Liver (tissue), 3 donors: ENCODE results near the gene EPB41L2.

Experiments used
- ATF3 ChIP-seq: IDR thresholded peaks from 2 replicates; pipeline ENCODE4 v1.6.1; 2016; ENCODE audit warnings: antibody characterized with exemption
- CTCF ChIP-seq: fragments of 150-350 bp; IDR thresholded peaks from 2 replicates; pipeline ENCODE4 v1.5.1; 2017; ENCODE audit warnings: improper control_type of control experiment, low read depth, low read length; ENCODE audit not compliant: missing input control
- FOXA1 ChIP-seq: IDR thresholded peaks from 2 replicates; pipeline ENCODE4 v1.6.1; 2016; ENCODE audit warnings: antibody characterized with exemption
- FOXA2 ChIP-seq: IDR thresholded peaks from 2 replicates; pipeline ENCODE4 v1.6.1; 2016; ENCODE audit warnings: antibody characterized with exemption
- GABPA ChIP-seq, 2 donors: IDR thresholded peaks in 1 of 2; conservative IDR thresholded peaks in 1 of 2; 2 replicates each; pipeline ENCODE4 v1.6.1; 2016; ENCODE audit warnings: antibody characterized with exemption in 2 of 2, mild to moderate bottlenecking in 1 of 2, moderate library complexity in 1 of 2
- JUND ChIP-seq, 2 donors: IDR thresholded peaks; 2 replicates each; pipeline ENCODE4 v1.6.1; 2016; ENCODE audit warnings: antibody characterized with exemption in 2 of 2
- MAX ChIP-seq: IDR thresholded peaks from 2 replicates; pipeline ENCODE4 v1.6.1; 2016; ENCODE audit warnings: antibody characterized with exemption
- RAD21 ChIP-seq, 2 donors: IDR thresholded peaks; 2 replicates each; pipeline ENCODE4 v1.6.1; 2016; ENCODE audit warnings: antibody characterized with exemption in 2 of 2, mild to moderate bottlenecking in 2 of 2
- REST ChIP-seq: IDR thresholded peaks from 2 replicates; pipeline ENCODE4 v1.6.1; 2016; ENCODE audit warnings: antibody characterized with exemption, mild to moderate bottlenecking
- TAF1 ChIP-seq: conservative IDR thresholded peaks from 2 replicates; pipeline ENCODE4 v1.6.1; 2016; ENCODE audit warnings: antibody characterized with exemption, mild to moderate bottlenecking
- donor health status: healthy.
- donor health status: healthy.

GRCh38 chr6:130893766-130894165 lies 169.3 kb downstream of the EPB41L2 start:
- no peak for TF ChIP-seq FOXA1
- TF ChIP-seq CTCF = no peak
- TF ChIP-seq GABPA (IDR thresholded peaks at IDR 0.05 in 1 of 2, conservative IDR thresholded peaks at IDR 0.05 in 1 of 2) = no peak
- TF ChIP-seq REST = no peak
- no peak for TF ChIP-seq ATF3
- no peak for TF ChIP-seq MAX
- no peak for TF ChIP-seq TAF1
- no peak for TF ChIP-seq FOXA2
- TF ChIP-seq JUND (IDR thresholded peaks at IDR 0.05) = no peak
- TF ChIP-seq RAD21 (IDR thresholded peaks at IDR 0.05) = no peak
